ENCODE data around the gene ADRA2B.

Gene ADRA2B

DNA sequence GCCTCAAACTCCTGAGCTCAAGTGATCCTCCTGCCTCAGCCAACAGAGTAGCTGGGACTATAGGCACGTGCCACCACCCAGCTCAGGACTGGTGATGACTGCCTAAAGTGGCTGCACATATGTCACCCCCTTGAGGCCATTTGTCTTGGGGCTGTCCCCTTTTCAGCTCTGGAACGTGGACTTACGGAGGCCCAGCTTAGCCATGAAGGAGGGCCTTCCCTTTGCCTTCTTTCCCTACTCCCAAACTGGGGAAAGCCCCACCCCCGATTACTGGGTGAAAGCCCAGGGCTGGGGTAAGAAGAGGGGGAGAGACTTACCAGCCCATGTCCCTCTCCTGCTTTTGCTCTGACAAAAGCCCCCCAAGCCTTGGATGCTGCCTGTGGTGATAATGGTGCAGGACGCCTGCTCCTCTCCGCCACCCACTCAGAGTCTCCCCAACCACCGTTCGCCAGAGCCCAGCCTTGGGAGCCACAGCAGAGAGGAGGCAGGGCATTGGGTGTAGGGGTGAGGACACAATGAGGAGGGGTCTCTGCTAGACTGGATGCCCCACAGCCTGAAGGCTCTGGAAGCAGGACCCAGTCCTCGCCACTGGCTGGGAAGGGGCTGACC, 31.3 kb upstream of the ADRA2B start:
- Histone ChIP-seq H2AFZ (ENCODE audit: low read length) (no peak overlapping the region), H3K79me2 (ENCODE audit: insufficient read depth, low read length) (peaks cover 25% of the 10 kb centered on the region), H3K27me3 (ENCODE audit: insufficient read depth, low read length, poor library complexity, severe bottlenecking) (no peaks in the 10 kb centered on the region), H3K36me3 (ENCODE audit: insufficient read depth, low read length) (no peaks in the 10 kb centered on the region), H3K9me3 (ENCODE audit: insufficient read depth, low read depth, low read length) (no peaks in the 10 kb centered on the region), H3K4me3 (ENCODE audit: low read length, poor library complexity, severe bottlenecking) (no peak overlapping the region), H3K9ac (ENCODE audit: low read depth, low read length, poor library complexity, severe bottlenecking) (peak overlapping the region; percentile 94), H3F3A (ENCODE audit: low read depth) (no peaks in the 10 kb centered on the region), H3K4me2 (ENCODE audit: low read depth, low read length, poor library complexity, severe bottlenecking) (peak overlapping the region; percentile 85), H3K4me1 (ENCODE audit: insufficient read depth, low read length, poor library complexity, severe bottlenecking) (peaks cover 61% of the 10 kb centered on the region), H3K9me2 (replicated peaks; ENCODE audit: low read depth, low read length) (no peaks in the 10 kb centered on the region), H4K20me1 (ENCODE audit: insufficient read depth, low read length, poor library complexity, severe bottlenecking) (peaks cover 17% of the 10 kb centered on the region)
- TF ChIP-seq EZH2phosphoT487 (IDR thresholded peaks at IDR 0.05; ENCODE audit: borderline replicate concordance) = no peak
- TF ChIP-seq, protein P1, sequence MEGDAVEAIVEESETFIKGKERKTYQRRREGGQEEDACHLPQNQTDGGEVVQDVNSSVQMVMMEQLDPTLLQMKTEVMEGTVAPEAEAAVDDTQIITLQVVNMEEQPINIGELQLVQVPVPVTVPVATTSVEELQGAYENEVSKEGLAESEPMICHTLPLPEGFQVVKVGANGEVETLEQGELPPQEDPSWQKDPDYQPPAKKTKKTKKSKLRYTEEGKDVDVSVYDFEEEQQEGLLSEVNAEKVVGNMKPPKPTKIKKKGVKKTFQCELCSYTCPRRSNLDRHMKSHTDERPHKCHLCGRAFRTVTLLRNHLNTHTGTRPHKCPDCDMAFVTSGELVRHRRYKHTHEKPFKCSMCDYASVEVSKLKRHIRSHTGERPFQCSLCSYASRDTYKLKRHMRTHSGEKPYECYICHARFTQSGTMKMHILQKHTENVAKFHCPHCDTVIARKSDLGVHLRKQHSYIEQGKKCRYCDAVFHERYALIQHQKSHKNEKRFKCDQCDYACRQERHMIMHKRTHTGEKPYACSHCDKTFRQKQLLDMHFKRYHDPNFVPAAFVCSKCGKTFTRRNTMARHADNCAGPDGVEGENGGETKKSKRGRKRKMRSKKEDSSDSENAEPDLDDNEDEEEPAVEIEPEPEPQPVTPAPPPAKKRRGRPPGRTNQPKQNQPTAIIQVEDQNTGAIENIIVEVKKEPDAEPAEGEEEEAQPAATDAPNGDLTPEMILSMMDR (conservative IDR thresholded peaks at IDR 0.05; ENCODE audit: low read length) = no peak

GRCh38 chr2:96146881-96147592, 30.7 kb upstream of the ADRA2B start:
- H3K4me1 ChIP-seq (ENCODE audit: insufficient read depth, low read length, poor library complexity, severe bottlenecking) = peaks cover 61% of the 10 kb centered on the region
- H3K9me2 ChIP-seq (replicated peaks; ENCODE audit: low read depth, low read length) = no peaks in the 10 kb centered on the region
- no peak overlapping the region for H2AFZ ChIP-seq (ENCODE audit: low read length)
- no peaks in the 10 kb centered on the region for H3K36me3 ChIP-seq (ENCODE audit: insufficient read depth, low read length)
- H3K9me3 ChIP-seq (ENCODE audit: insufficient read depth, low read depth, low read length) = no peaks in the 10 kb centered on the region
- H4K20me1 ChIP-seq (ENCODE audit: insufficient read depth, low read length, poor library complexity, severe bottlenecking) = peaks cover 17% of the 10 kb centered on the region
- peak overlapping the region; percentile 99 for H3K4me3 ChIP-seq (ENCODE audit: low read length, poor library complexity, severe bottlenecking)
- no peaks in the 10 kb centered on the region for H3K27me3 ChIP-seq (ENCODE audit: insufficient read depth, low read length, poor library complexity, severe bottlenecking)
- no peaks in the 10 kb centered on the region for H3F3A ChIP-seq (ENCODE audit: low read depth)
- peak overlapping the region; percentile 85 for H3K4me2 ChIP-seq (ENCODE audit: low read depth, low read length, poor library complexity, severe bottlenecking)
- peak overlapping the region; percentile 94 for H3K9ac ChIP-seq (ENCODE audit: low read depth, low read length, poor library complexity, severe bottlenecking)
- TF ChIP-seq EZH2phosphoT487 (IDR thresholded peaks at IDR 0.05; ENCODE audit: borderline replicate concordance) = no peak
- TF ChIP-seq, protein P1 (conservative IDR thresholded peaks at IDR 0.05; ENCODE audit: low read length) = no peak
- H3K79me2 ChIP-seq (ENCODE audit: insufficient read depth, low read length) = peaks cover 31% of the 10 kb centered on the region

- H3K27me3 ChIP-seq (ENCODE audit: insufficient read depth, low read length, poor library complexity, severe bottlenecking) = no peaks in the 10 kb centered on the region
- no peaks in the 10 kb centered on the region for H3F3A ChIP-seq (ENCODE audit: low read depth)
- H2AFZ ChIP-seq (ENCODE audit: low read length) = no peak overlapping the region
- H3K4me1 ChIP-seq (ENCODE audit: insufficient read depth, low read length, poor library complexity, severe bottlenecking) = peaks cover 58% of the 10 kb centered on the region
- peaks cover 17% of the 10 kb centered on the region for H4K20me1 ChIP-seq (ENCODE audit: insufficient read depth, low read length, poor library complexity, severe bottlenecking)
- peak overlapping the region; percentile 99 for H3K4me3 ChIP-seq (ENCODE audit: low read length, poor library complexity, severe bottlenecking)
- H3K36me3 ChIP-seq (ENCODE audit: insufficient read depth, low read length) = no peaks in the 10 kb centered on the region
- H3K9ac ChIP-seq (ENCODE audit: low read depth, low read length, poor library complexity, severe bottlenecking) = peak overlapping the region; percentile 94
- no peaks in the 10 kb centered on the region for H3K9me3 ChIP-seq (ENCODE audit: insufficient read depth, low read depth, low read length)
- H3K79me2 ChIP-seq (ENCODE audit: insufficient read depth, low read length) = peaks cover 31% of the 10 kb centered on the region
- H3K4me2 ChIP-seq (ENCODE audit: low read depth, low read length, poor library complexity, severe bottlenecking) = peak overlapping the region; percentile 85
- H3K9me2 ChIP-seq (replicated peaks; ENCODE audit: low read depth, low read length) = no peaks in the 10 kb centered on the region
- TF ChIP-seq, protein P1 (conservative IDR thresholded peaks at IDR 0.05; ENCODE audit: low read length) = no peak
- TF ChIP-seq EZH2phosphoT487 (IDR thresholded peaks at IDR 0.05; ENCODE audit: borderline replicate concordance) = no peak
Measured at GRCh38 chr2:96146153-96146880, 29.9 kb upstream of the ADRA2B start.
